Occipital lobe (tissue), 2 donors: Measurements from ENCODE around the gene CYP27A1. TPM values are rescaled to one million over a fixed set of nuclear protein-coding genes. Genes with fewer than 3 reads are reported as not detected.

Source experiments
- DNase-seq: peaks from one replicate; lab custom pipeline; 2025; lab: John Stamatoyannopoulos, UW
- total RNA-seq: library from RNA; depleted of rRNA; stranded (reverse); fragments of >200 nt; gene quantifications from one replicate; pipeline ENCODE4 v1.2.3, GENCODE V29; 2014

The CYP27A1 gene
- total RNA-seq, 1 donor from 2014 or later: 2.8 TPM

- no peak for DNase-seq
Measured at GRCh38 chr2:218858671-218859555, 77.0 kb downstream of the CYP27A1 start.

- DNase-seq: no peak
Measured at GRCh38 chr2:218859556-218859987, 77.6 kb downstream of the CYP27A1 start, which contains the start of gene WNT6. Gene WNT6 (plus strand): TSS chr2:218859805. CDS start chr2:218860038, 233 bp downstream.

- no peak for DNase-seq
Measured at GRCh38 chr2:218859988-218860831, 78.3 kb downstream of the CYP27A1 start.

- DNase-seq: no peak
Measured at GRCh38 chr2:218860950-218861381, 79.0 kb downstream of the CYP27A1 start.

- DNase-seq: no peak
Measured at GRCh38 chr2:218861645-218862318, 79.8 kb downstream of the CYP27A1 start.

- DNase-seq: no peak
Measured at GRCh38 chr2:218863021-218863520, 81.1 kb downstream of the CYP27A1 start.

Other genes with a start within 250 kb of the CYP27A1 start
- 38.7 TPM for gene USP37, start 213.8 kb upstream of the CYP27A1 start, total RNA-seq
- 39.6 TPM for gene CNOT9, start 213.3 kb upstream of the CYP27A1 start, total RNA-seq
- 0.31 TPM for gene PLCD4, start 174.2 kb upstream of the CYP27A1 start, total RNA-seq
- gene ZNF142, start 122.5 kb upstream of the CYP27A1 start, total RNA-seq: 11.9 TPM
- gene BCS1L, start 122.5 kb upstream of the CYP27A1 start, total RNA-seq: 23.4 TPM
- 18.1 TPM for gene RNF25, start 110.1 kb upstream of the CYP27A1 start, total RNA-seq
- gene STK36, start 110.1 kb upstream of the CYP27A1 start, total RNA-seq: 20.9 TPM
- 6.7 TPM for gene TTLL4, start 71.3 kb upstream of the CYP27A1 start, total RNA-seq
- not detected for gene PRKAG3, start 49.7 kb downstream of the CYP27A1 start, total RNA-seq
- not detected for gene WNT6, start 77.7 kb downstream of the CYP27A1 start, total RNA-seq
- not detected for gene WNT10A, start 98.7 kb downstream of the CYP27A1 start, total RNA-seq
- gene CDK5R2, start 177.5 kb downstream of the CYP27A1 start, total RNA-seq: 6.2 TPM
- gene FEV, start 203.0 kb downstream of the CYP27A1 start, total RNA-seq: not detected
- not detected for gene CRYBA2, start 211.3 kb downstream of the CYP27A1 start, total RNA-seq